ENCODE data around the gene PDXDC1.
"Not testable (repeated sequence)": the region's sequence is repeated elsewhere in the genome, so short reads cannot be mapped to it uniquely, and the experiment has no call there.

- TF ChIP-seq EZH2 (IDR thresholded peaks at IDR 0.05; ENCODE audit: low read length, unreplicated experiment); CTCF (conservative IDR thresholded peaks at IDR 0.05; ENCODE audit: low read depth, low read length): not testable (repeated sequence)
These were observed 153.0 kb downstream of the PDXDC1 start for GRCh38 chr16:15127641-15128425.
